AG04450 (cell line): ENCODE data around the gene KY. TPM values are rescaled to one million over a fixed set of nuclear protein-coding genes. Genes with fewer than 3 reads are reported as not detected.

Experiments used
- CTCF ChIA-PET: fragments of 300-600, 350-600 bp; formaldehyde crosslinking; extraction: SDS; loops from one replicate; lab custom pipeline; 2022; ENCODE audit warnings: antibody characterized with exemption, inconsistent platforms; lab: Charles Lee
- POLR2A ChIA-PET: fragments of 350-600 bp; formaldehyde crosslinking; extraction: SDS; loops from one replicate; lab custom pipeline; 2021; ENCODE audit warnings: antibody characterized with exemption, inconsistent platforms; lab: Yijun Ruan, JAX
- DNase-seq: peaks from one replicate; pipeline ENCODE4 v3.0.0-alpha.2; 2011; ENCODE audit warnings: low read depth, low spot score
- H3K27ac ChIP-seq: one replicate; pipeline ENCODE4 v1.5.1; 2012; ENCODE audit warnings: low read depth, low read length, control low read depth
- H3K27me3 ChIP-seq: one replicate; pipeline ENCODE4 v1.6.0; 2012; ENCODE audit warnings: low read length; ENCODE audit not compliant: control insufficient read depth, insufficient read depth
- H3K4me3 ChIP-seq: 2 replicates; pipeline ENCODE4 v1.5.1; 2011; ENCODE audit warnings: mild to moderate bottlenecking, low read depth, low read length, control low read depth
- H3K9me3 ChIP-seq: 2 replicates; pipeline ENCODE4 v1.5.1; 2012; ENCODE audit warnings: low read length; ENCODE audit not compliant: control insufficient read depth, insufficient read depth
- polyA plus RNA-seq: library from polyadenylated mRNA; depleted of rRNA; stranded (reverse); fragments of >200 nt; gene quantifications from 2 replicates; pipeline ENCODE4 v1.2.3, GENCODE V29; 2011
- TF ChIP-seq, protein P1 (sequence below): IDR thresholded peaks from 2 replicates; pipeline ENCODE4 v1.5.1; 2011; ENCODE audit warnings: low read depth, low read length, control low read depth, inconsistent platforms

Gene KY
- polyA plus RNA-seq, 1 experiment, result 0.04 TPM

DNA sequence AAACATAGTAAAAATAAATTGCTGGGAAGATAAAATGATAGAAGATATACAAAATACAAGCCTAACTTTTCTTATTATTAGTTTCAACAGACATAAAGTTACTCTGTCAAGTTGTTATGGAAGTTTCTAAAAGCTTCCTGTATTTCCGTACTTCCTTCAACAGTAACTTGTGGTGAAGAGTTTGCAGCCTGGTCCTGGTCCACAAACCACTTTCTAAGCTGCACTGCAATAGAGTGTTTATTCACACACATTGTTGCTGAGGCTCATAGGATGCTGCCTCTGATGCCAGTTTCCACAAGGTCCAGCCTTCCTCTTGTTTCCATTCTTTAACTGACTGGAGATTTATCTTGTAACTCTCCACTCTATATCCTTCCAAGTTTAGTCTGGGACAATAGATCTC lies 39.4 kb upstream of the KY start:
- Histone ChIP-seq H3K9me3 (no peaks in the 10 kb centered on the region), H3K4me3 (no peak overlapping the region), H3K27ac (no peak overlapping the region), H3K27me3 (no peaks in the 10 kb centered on the region)
- DNase-seq, result no peak
- ChIA-PET CTCF (no interaction called here), POLR2A (no interaction called here)
- TF ChIP-seq, protein P1, sequence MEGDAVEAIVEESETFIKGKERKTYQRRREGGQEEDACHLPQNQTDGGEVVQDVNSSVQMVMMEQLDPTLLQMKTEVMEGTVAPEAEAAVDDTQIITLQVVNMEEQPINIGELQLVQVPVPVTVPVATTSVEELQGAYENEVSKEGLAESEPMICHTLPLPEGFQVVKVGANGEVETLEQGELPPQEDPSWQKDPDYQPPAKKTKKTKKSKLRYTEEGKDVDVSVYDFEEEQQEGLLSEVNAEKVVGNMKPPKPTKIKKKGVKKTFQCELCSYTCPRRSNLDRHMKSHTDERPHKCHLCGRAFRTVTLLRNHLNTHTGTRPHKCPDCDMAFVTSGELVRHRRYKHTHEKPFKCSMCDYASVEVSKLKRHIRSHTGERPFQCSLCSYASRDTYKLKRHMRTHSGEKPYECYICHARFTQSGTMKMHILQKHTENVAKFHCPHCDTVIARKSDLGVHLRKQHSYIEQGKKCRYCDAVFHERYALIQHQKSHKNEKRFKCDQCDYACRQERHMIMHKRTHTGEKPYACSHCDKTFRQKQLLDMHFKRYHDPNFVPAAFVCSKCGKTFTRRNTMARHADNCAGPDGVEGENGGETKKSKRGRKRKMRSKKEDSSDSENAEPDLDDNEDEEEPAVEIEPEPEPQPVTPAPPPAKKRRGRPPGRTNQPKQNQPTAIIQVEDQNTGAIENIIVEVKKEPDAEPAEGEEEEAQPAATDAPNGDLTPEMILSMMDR, result no peak

DNA sequence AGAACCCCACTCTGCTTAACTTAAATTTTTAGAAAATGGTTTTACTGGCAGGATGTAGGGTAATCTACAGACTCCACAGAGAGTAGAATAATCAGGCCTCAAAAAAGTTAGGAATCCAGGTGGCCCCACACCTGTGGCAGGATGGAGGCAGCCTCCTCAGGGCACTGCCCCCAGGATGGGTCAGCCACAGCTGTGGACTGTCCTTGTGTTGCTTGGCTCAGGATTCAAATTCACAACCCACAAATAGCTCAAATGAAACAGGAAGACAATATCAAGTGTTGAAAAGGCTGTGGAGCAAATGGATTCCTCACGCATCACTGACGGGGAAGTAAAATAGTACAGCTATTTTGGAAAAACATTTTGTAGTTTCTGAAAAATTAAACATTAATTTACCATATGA lies 36.8 kb upstream of the KY start:
- ChIA-PET CTCF (interaction anchor here (1.1 kb wide), 2 partner anchors 67 to 87 kb away, joined by 3 to 5 read pairs; no protein-coding TSS in a partner anchor), POLR2A (no interaction called here)

DNA sequence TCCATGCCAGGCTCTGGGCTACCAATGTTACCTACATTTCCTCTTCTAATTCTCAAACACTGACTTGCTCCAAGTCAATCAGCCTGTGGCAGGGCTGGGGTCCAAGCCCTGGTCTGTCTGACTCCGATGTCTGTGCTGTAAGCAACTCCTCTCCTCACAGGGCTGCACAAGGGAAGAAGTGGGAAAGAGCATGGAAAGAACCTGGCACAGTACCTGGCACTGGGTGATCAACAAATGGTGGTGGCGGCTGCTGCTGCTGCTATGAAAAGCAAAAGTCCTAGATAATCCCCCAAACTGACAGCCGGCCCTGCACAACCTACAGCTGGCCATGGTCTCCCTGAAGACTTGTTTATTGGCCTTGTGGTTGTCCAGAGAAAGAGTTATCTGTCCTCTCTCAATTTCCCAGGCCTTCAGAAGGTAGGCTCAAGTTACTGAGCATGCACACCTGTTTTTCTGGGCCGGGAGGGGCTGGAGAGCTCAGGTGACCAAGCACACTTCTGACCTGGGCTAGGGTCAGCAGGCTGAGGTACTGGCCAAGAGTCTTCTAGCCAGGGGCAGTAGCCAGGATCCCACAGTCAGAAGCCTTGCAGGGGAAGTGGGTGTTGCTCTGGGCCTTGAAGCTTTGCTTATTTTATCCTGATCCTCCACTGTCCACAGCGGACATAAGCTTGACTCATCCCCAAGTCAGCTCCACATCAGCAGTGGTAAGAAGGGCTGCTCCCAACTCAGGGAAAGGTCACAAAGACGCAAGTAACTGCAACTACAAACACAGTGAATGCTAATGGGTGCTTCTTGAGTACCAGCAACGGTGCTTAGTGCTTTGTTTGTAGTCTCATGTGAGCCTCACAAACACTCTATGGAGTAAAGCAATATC lies 35.3 kb upstream of the KY start:
- Histone ChIP-seq H3K27me3 (no peaks in the 10 kb centered on the region), H3K27ac (peak overlapping the region; percentile 84), H3K4me3 (no peak overlapping the region), H3K9me3 (no peaks in the 10 kb centered on the region)
- TF ChIP-seq, protein P1, result no peak
- POLR2A ChIA-PET, result no interaction called here
- CTCF ChIA-PET, result interaction anchor here (1.9 to 2.1 kb wide), 2 partner anchors 69 to 85 kb away, joined by 8 to 9 read pairs; no protein-coding TSS in a partner anchor
- peak; percentile 81 for DNase-seq

More for the DNA sequence above, 36.8 kb upstream of the KY start:
- H3K9me3 ChIP-seq, result no peaks in the 10 kb centered on the region
- no peak overlapping the region for H3K27ac ChIP-seq
- H3K4me3 ChIP-seq, result no peak overlapping the region
- TF ChIP-seq, protein P1, result no peak
- H3K27me3 ChIP-seq, result no peaks in the 10 kb centered on the region
- DNase-seq, result no peak

DNA sequence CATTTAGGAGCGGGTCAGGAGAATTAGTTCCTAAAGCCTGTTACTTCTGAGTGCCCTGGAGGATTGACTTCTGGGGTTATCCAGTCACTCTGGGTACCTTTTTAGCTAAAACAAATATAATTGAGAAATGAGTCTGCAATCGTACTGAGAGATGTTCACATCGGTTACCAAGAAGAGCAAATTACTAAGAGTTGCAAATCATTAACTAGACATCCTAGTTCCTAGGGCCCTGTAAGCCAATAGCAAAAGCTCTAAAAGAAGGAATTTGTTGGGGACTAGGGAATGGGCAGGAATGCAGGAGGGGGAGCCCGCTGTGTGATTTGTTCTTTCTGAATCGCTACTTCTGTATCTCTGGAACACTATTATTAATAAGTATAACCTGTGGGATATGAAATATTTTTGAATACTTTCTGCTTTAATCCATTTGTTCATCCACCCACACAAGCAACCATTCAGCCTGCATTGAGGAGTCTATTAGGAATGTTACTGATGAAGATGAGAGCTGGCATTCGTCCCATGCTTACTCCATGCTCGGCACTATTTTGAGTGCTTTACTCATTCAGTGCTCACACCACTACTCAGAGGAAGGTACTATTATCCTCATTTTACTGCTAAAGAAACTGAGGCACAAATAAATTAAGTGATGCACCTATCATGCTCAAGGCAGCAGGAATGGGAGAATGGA lies 31.5 kb upstream of the KY start:
- POLR2A ChIA-PET, result no interaction called here
- TF ChIP-seq, protein P1, result no peak
- no peaks in the 10 kb centered on the region for H3K27me3 ChIP-seq
- H3K27ac ChIP-seq, result no peak overlapping the region
- CTCF ChIA-PET, result interaction anchor here (1.3 to 1.7 kb wide), 3 partner anchors 14 to 72 kb away, joined by 3 to 5 read pairs (median 4); no protein-coding TSS in a partner anchor
- no peak for DNase-seq
- peaks cover under 1% of the 10 kb centered on the region for H3K9me3 ChIP-seq
- H3K4me3 ChIP-seq, result no peak overlapping the region
